ENCODE measurements around the gene ZDHHC24.
"Not testable (repeated sequence)": the region's sequence is repeated elsewhere in the genome, so short reads cannot be mapped to it uniquely, and the experiment has no call there.

Gene ZDHHC24

GRCh38 chr11:66545701-66546367 lies at the start of gene ZDHHC24:
ZDHHC24 (minus strand) TSS chr11:66546048; CDS start chr11:66546003, 45 bp downstream.
- peak; percentile 77 to 92 for DNase-seq (ENCODE audit: low read depth in 2 of 2)

- no peak for DNase-seq (ENCODE audit: low read depth in 2 of 2)
These were observed 49.5 kb upstream of the ZDHHC24 start for GRCh38 chr11:66595245-66595904.

GRCh38 chr11:66593650-66594049 lies 47.8 kb upstream of the ZDHHC24 start:
- no peak for DNase-seq (ENCODE audit: low read depth in 2 of 2)

GRCh38 chr11:66593303-66593635 lies 47.4 kb upstream of the ZDHHC24 start:
- no peak for DNase-seq (ENCODE audit: low read depth in 2 of 2)

- DNase-seq (ENCODE audit: low read depth in 2 of 2), result peak; percentile 94 to 98
These were observed 46.8 kb upstream of the ZDHHC24 start, which contains the start of the genes CCDC87 and CCS for GRCh38 chr11:66592457-66593302. CCDC87 (minus strand) TSS chr11:66593063; CDS start chr11:66593015, 48 bp downstream. CCS (plus strand) TSS chr11:66593185; CDS start chr11:66593262, 77 bp downstream.

- no peak for DNase-seq (ENCODE audit: low read depth in 2 of 2)
These were observed 45.3 kb upstream of the ZDHHC24 start for GRCh38 chr11:66591175-66591574.

- DNase-seq (ENCODE audit: low read depth in 2 of 2), result no peak
These were observed 44.3 kb upstream of the ZDHHC24 start for GRCh38 chr11:66589996-66590675.

GRCh38 chr11:66589315-66589714 lies 43.5 kb upstream of the ZDHHC24 start:
- DNase-seq (ENCODE audit: low read depth in 2 of 2), result not testable (repeated sequence)

- no peak for DNase-seq (ENCODE audit: low read depth in 2 of 2)
These were observed 40.3 kb upstream of the ZDHHC24 start for GRCh38 chr11:66586136-66586535.

GRCh38 chr11:66585447-66585846 lies 39.6 kb upstream of the ZDHHC24 start:
- not testable (repeated sequence) for DNase-seq (ENCODE audit: low read depth in 2 of 2)

GRCh38 chr11:66582565-66583147 lies 36.8 kb upstream of the ZDHHC24 start:
- DNase-seq (ENCODE audit: low read depth in 2 of 2), result not testable (repeated sequence)

GRCh38 chr11:66581261-66581660 lies 35.4 kb upstream of the ZDHHC24 start:
- DNase-seq (ENCODE audit: low read depth in 2 of 2), result no peak

GRCh38 chr11:66580803-66581202 lies 35.0 kb upstream of the ZDHHC24 start:
- DNase-seq (ENCODE audit: low read depth in 2 of 2), result no peak

- peak; percentile 77 to 88 for DNase-seq (ENCODE audit: low read depth in 2 of 2)
These were observed 33.3 kb upstream of the ZDHHC24 start for GRCh38 chr11:66579017-66579606.

- no peak for DNase-seq (ENCODE audit: low read depth in 2 of 2)
These were observed 25.0 kb upstream of the ZDHHC24 start for GRCh38 chr11:66570850-66571180.

- DNase-seq (ENCODE audit: low read depth in 2 of 2), result no peak
These were observed 24.4 kb upstream of the ZDHHC24 start for GRCh38 chr11:66570079-66570849.

GRCh38 chr11:66569076-66569475 lies 23.2 kb upstream of the ZDHHC24 start:
- no peak for DNase-seq (ENCODE audit: low read depth in 2 of 2)

- peak; percentile 41 to 66 for DNase-seq (ENCODE audit: low read depth in 2 of 2)
These were observed 22.5 kb upstream of the ZDHHC24 start, which contains the start of gene CTSF for GRCh38 chr11:66568124-66568916. CTSF (minus strand) TSS chr11:66568606; CDS start chr11:66568486, 120 bp downstream.

- no peak for DNase-seq (ENCODE audit: low read depth in 2 of 2)
These were observed 21.9 kb upstream of the ZDHHC24 start for GRCh38 chr11:66567787-66568123.

- no peak for DNase-seq (ENCODE audit: low read depth in 2 of 2)
These were observed 20.4 kb upstream of the ZDHHC24 start for GRCh38 chr11:66566221-66566620.

All from stimulated activated CD4-positive, alpha-beta T cell treated with anti-CD3 and anti-CD28 coated beads, Interleukin-12 subunit alpha, Interleukin-12 subunit beta, amount 100 ng/mL, for 24 hours (primary cell).